22Rv1 (cell line): ENCODE results near the gene TNFRSF25.
"Not testable (repeated sequence)": the region's sequence is repeated elsewhere in the genome, so short reads cannot be mapped to it uniquely, and the experiment has no call there.

ENCODE experiments used
- H3K27ac ChIP-seq: fragments of 450-650 bp; 2 replicates; pipeline ENCODE4 v1.5.1; 2017
- CTCF ChIP-seq: fragments of 450-650 bp; IDR thresholded peaks from 2 replicates; pipeline ENCODE4 v1.5.1; 2017; ENCODE audit warnings: mild to moderate bottlenecking
- ZFX ChIP-seq: fragments of 450-650 bp; IDR thresholded peaks from 2 replicates; pipeline ENCODE4 v1.6.1; 2017; ENCODE audit warnings: antibody characterized with exemption, borderline replicate concordance

Gene TNFRSF25

DNA sequence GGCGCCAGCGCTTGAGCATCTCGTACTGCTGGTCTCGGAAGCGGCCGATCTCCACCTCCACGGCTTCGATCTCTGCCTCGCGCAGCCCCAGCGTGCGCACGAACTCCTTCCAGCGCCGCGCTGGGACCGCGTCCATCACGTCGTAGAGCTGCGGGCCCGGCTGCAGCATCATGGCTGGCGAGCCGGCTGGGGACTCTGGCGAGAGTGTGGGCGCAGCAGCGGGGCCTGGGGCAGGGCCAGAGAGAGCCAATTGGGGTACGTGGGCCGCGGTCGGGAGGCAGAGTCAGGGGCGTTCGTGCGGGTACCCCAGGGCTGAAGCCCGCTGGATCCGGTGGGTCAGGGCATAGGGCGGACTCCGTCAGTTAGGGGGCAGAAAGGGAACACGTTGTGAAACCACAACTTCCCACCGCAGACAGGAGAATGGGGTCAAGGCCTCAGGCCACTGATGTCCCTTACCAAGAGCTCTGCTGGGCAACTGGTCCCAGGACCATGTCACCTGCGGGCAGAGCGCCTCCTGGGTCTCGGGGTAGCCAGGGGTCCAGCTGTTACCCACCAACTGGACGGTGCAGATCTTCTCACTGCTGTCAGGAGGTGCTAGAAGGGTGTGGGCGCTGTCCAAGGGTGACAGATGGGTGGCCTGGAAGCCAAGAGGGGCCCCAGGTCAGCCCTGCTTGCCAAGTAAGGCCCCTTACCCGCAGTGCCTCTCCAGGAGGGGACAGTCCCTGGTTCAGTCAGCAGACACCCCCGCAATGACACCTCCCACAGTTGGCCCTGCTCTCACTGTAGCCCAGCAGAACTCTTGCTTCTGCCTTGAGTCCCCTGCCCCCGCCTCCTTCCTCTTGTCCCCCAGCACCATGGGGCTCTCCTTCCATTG lies 4.2 kb downstream of the TNFRSF25 start:
- TF ChIP-seq CTCF (no peak), ZFX (no peak)
- H3K27ac ChIP-seq, result no peak overlapping the region

- no peak overlapping the region for H3K27ac ChIP-seq
- TF ChIP-seq CTCF (no peak), ZFX (no peak)
Observed at GRCh38 chr1:6461051-6461530, 4.9 kb downstream of the TNFRSF25 start.

DNA sequence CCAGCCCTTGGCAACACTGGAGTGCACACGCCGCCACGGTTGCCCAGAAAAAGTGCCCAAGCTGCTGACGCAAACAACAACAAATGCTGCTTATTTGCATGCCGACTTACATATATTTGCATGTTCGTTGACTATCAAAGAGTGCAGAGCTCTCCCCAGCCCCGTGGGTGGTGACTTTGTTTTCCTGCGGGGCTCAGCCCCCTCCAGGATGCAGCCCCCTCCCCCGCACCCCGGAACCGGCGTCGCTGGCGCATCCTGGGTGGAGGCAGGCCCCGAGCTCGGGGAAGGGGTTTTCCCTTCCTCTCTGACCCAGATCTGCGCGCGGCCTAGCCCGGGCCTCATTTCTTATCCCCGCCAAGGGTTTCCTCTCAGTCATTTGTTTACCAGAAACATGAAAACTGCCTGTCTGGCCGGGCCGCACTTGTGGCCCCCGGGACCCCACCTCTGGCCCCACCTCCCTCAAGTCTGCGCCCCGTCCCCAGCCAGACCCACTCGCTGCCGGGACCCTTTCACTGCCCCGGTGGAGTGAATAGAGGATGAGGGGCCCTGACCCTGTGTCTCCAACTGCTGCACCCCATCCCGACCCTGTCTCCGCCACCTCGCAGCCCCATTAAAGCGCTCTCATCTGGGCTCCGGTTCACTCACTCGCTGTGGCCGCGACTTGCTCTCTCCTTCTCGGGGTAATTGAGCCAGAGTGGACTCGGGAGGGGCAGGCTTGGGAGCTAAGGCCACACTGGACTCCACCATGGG lies 5.5 kb downstream of the TNFRSF25 start:
- no peak for TF ChIP-seq ZFX
- no peak for TF ChIP-seq CTCF
- H3K27ac ChIP-seq, result no peak overlapping the region

DNA sequence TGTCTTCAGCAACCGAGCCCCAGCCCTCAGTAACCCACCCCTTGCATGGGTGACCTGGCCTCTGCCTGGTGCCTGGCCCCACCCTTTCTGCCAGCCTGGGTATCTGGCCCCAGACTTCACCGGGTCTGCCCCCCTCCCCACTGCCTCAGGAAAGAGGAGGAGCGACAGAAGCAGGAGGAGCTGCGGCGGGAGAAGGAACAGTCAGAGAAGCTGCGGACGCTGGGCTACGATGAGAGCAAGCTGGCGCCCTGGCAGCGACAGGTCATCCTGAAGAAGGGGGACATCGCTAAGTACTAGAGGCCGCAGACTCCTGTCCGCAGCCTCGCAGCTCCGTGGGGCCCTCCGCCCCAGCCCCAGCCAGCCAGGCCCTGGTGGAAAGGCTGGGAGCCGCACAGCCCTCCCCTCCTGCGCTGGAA lies 6.1 kb downstream of the TNFRSF25 start:
- TF ChIP-seq CTCF, result no peak
- no peak for TF ChIP-seq ZFX
- H3K27ac ChIP-seq, result no peak overlapping the region

- TF ChIP-seq ZFX (no peak), CTCF (no peak)
- H3K27ac ChIP-seq, result no peak overlapping the region
Observed at GRCh38 chr1:6456800-6457466, 9.0 kb downstream of the TNFRSF25 start.

DNA sequence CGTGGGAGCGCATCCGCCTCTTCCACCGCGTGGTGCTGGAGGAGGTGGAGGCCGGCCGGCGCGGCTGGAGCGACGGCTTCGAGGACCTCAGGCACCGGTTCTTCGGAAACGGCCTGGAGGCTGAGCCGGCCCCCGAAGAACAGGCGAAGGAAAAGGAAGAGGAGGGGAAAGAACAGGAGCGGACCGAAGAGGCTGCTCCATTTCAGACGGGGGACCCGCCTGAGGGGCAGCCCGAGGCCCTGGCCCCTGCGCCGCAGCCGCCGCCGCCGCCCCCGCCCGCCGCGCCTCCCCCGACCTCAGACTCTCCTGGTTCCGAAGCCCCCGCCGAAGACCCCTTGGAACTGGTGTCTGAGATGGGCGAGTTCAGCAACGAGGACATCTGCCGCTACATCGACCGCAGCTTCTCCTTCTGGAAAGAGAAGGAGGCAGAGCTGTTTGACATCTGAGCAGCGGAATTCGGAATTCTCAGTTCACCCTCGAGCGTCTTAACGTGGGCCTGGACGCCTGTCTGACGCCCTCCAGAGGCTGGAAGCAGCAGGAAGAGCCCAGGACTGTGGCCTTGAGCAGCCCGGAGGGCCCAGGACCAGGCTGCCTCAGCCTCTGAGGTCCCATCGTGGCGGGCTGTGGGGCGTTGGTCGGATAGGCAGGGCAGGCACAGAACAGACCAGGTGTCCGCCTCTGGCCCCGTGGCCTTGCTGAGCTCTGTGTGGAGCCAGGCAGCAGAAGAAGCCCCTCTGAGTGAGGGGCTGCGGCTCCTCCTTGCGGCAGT lies 10.0 kb downstream of the TNFRSF25 start:
- H3K27ac ChIP-seq, result not testable (repeated sequence)
